Measurements from ENCODE around the gene BRSK1.

DNA sequence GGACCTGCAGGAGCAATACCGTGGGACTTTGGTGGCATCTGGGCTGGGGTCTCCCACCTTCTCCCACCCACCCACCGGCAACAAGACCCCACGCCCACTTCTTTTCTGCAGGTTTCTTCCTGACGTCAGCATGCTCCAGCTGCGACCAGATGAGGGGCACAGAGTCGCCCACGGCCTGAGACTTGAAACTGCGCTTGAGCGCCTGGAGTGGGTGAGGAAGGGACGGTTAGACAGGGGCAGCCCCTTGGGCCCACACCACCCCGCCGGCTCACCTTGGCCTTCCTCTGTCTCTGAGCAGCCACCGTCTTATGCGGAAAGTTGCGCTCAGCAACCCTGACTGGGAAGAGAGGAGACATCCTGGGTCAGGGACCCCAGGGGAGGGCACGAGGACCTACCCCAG is 77.1 kb downstream of the BRSK1 start:
- no peak for TF ChIP-seq LEF1 (IDR thresholded peaks at IDR 0.05; ENCODE audit: borderline replicate concordance)
- TF ChIP-seq PKNOX1 (IDR thresholded peaks at IDR 0.05), result no peak
- TF ChIP-seq HDGF (IDR thresholded peaks at IDR 0.05; ENCODE audit: borderline replicate concordance), result no peak
- TF ChIP-seq BHLHE40 (IDR thresholded peaks at IDR 0.05; ENCODE audit: borderline replicate concordance), result no peak
- TF ChIP-seq SP1 (IDR thresholded peaks at IDR 0.05), result no peak
- no peak for TF ChIP-seq TARDBP (IDR thresholded peaks at IDR 0.05)
- no peak for TF ChIP-seq FOXA1 (IDR thresholded peaks at IDR 0.05)
